HG02763 (cell line): ENCODE results near the gene SNX25.
"Not testable (repeated sequence)": the region's sequence is repeated elsewhere in the genome, so short reads cannot be mapped to it uniquely, and the experiment has no call there.

Experiments used
- ATAC-seq: cut with Tn5 transposase; IDR thresholded peaks from one replicate; pipeline ENCODE4 v1.9.1; 2021; ENCODE audit warnings: mild to moderate bottlenecking, moderate library complexity; ENCODE audit not compliant: unreplicated experiment

SNX25 gene

GRCh38 chr4:185227713-185228278, 18.4 kb downstream of the SNX25 start:
- ATAC-seq, result no peak

DNA sequence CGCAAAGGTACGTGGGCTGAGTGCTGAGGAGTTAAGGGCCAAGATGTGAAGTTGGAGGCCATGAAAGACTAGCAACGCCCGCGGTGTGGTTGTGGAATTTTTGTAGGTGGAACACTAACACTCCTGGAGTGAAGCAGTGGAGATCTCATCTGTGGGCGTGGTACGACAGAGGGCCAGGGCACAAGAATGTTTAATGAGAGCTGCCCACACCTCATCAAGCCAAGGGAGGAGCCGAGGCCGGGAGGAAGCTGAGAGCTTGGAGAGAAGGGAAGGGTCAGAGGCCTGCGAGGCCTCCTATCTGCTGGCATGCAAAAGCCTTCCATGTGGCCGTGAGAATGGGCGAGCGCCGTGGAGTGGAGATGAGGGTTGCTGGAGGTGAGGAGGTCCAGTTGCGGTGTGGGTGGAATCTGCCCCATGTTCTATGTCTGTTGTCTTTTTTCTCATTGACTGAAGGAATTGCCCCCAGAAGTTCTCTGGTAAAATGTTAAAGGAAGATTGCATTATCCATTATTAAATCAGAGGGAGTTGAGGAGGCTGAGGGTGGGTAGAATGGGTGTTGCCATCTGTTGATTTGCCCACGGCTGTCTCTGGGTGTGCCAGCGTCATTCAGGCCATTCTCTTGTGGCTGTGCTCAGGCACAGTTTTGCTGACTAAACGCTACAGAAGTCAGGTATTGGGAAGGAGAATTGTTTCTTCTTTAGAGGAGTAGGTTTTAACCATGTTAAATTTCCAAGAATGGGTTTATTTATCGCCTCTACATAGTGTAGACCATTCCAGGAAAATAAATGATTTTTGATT, 19.8 kb downstream of the SNX25 start:
- no peak for ATAC-seq

- ATAC-seq, result no peak
These were observed 23.0 kb downstream of the SNX25 start for GRCh38 chr4:185232370-185232769.

- no peak for ATAC-seq
These were observed 25.9 kb downstream of the SNX25 start for GRCh38 chr4:185235119-185235842.

GRCh38 chr4:185235843-185236503, 26.6 kb downstream of the SNX25 start:
- ATAC-seq, result no peak

DNA sequence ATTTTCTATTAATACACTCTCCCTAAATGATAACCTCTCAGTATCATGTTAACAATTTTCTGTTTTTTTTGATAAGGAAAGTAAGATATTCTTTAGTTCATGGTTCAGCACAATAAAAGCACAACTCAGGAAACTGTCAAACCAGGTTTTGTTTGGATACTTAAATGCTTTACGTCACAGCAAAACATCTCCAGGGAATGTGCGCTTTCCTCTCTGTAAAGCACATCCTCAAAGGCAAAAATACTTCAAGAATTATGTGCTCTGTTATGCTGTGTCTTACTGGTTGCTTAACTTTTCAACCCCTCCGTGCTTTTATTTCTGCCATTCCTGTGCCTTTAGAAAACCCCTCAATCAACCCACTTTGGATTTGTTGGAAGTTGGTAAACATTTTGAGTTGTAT, 27.8 kb downstream of the SNX25 start:
- no peak for ATAC-seq

DNA sequence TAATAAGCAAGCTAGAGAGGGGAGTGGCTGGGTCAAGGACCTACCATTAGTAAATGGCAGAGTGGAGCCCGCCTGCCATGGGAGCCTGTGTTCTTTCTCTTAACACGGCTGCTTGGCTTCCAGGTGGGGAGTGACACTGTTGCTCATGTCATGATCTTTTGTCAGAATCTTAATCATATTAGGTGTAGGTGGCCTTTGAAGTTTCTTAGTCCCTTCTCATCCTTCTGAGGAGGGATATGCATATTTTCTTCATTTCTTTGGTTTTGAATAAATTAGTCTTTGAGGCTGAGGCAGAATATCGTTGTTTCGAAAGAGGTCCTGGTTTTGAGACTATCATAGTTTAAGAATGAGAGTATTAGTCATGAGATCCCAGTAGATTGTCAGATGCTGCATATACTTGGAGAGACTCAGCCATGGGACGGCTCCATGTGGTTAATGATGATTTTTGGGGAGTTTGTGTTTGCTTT, 28.9 kb downstream of the SNX25 start:
- no peak for ATAC-seq

GRCh38 chr4:185238750-185239149, 29.4 kb downstream of the SNX25 start:
- no peak for ATAC-seq

DNA sequence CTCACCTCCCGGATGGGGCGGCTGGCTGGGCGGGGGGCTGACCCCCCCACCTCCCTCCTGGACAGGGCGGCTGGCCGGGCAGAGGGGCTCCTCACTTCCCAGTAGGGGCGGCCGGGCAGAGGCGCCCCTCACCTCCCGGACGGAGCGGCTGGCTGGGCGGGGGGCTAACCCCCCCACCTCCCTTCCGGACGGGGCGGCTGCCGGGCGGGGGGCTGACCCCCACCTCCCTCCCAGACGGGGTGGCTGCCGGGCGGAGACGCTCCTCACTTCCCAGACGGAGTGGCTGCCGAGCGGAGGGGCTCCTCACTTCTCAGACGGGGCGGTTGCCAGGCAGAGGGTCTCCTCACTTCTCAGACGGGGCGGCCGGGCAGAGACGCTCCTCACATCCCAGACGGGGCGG, 31.1 kb downstream of the SNX25 start:
- not testable (repeated sequence) for ATAC-seq

- ATAC-seq, result no peak
These were observed 33.5 kb downstream of the SNX25 start for GRCh38 chr4:185242749-185243533.

- ATAC-seq, result no peak
These were observed 34.5 kb downstream of the SNX25 start for GRCh38 chr4:185243879-185244278.

DNA sequence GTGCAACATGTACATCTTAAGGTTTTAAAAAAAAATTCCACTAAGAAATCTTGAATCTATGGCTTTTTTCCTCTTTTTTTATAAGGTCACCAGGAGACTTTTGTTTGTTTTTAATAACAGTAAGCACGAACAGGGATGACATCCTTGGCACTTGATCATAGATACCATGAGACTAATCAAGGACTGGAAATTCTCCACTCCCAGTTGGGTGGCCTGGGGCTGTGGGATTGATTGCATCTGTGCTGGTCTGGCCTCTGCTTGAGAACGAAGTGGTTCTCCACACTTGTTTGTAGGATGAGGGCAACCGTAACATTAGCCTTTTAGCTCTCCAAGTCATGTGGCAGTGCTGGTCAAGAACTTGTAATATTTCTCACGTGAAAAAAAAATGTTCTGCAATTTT, 35.4 kb downstream of the SNX25 start:
- ATAC-seq, result no peak

GRCh38 chr4:185246453-185246852, 37.1 kb downstream of the SNX25 start:
- ATAC-seq, result no peak

GRCh38 chr4:185247151-185247550, 37.8 kb downstream of the SNX25 start:
- no peak for ATAC-seq

DNA sequence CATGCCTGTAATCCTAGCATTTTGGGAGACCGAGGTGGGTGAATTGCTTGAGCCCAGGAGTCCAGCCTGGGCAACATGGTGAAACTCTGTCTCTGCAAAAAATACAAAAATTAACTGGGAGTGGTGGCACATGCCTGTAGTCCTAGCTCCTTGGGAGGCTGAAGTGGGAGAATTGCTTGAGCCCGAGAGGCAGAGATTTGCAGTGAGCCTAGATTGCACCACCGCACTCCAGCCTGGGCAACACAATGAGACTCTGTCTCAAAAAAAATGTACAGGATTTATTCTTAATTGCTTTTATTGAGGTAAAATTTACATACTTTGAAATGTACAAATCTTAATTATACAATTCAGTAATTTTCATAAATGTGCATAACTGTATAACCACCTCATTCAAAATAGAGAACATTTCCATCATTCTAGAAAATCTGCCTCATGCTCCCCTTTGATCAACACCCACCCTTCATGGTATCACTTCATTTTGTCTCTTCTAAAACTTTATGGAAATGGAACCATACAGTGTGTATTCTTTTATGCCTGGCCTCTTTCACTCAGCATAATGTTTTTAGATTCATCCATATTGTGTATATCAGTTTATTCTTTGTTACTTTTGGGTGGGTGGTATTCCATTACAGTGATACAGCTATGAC, 39.1 kb downstream of the SNX25 start:
- ATAC-seq, result no peak

- ATAC-seq, result no peak
These were observed 39.7 kb downstream of the SNX25 start for GRCh38 chr4:185249105-185249504.

DNA sequence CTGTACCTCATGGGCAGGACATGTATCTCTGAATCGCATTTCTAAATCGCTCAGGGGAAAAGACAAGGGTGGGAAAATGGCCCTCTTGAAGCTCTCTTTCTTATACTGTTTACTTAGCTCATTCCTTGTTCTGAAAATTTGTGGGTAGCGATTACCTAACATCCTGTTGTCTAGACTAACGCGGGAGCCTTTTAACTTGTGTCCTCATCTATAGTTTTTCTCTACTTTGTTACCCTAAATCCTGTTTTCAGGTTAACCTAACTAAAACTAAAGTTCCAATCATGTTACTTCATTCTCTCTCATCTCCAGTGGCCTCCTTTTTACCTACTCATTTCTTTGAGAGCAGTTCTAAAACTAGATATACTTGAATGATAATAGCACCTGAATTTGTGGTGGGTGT, 45.0 kb downstream of the SNX25 start:
- no peak for ATAC-seq

- ATAC-seq, result no peak
These were observed 46.5 kb downstream of the SNX25 start for GRCh38 chr4:185255868-185256267.

GRCh38 chr4:185256446-185256845, 47.0 kb downstream of the SNX25 start:
- no peak for ATAC-seq

DNA sequence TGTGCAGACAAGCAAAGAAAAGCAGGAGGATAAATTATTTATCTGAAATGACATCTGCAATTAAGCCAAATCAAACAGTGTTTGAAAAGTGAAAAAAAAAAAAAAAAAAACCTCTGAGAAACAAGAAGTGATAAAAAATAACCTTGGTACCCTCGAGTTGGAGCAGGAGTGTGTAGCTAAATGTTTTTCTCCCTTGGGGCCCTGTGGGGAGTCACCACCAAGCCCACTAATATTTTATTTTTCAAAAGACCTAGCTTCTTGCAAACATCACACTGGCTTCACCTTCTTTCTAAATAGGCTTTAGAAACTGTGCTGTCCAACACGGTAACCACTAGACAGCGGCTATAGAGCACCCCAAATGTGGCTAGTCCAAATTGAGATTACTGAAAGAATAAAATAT, 47.7 kb downstream of the SNX25 start:
- no peak for ATAC-seq
